HG02885 (cell line): ENCODE measurements around the gene GPR37L1.

ENCODE experiments used
- ATAC-seq: cut with Tn5 transposase; IDR thresholded peaks from one replicate; pipeline ENCODE4 v1.9.1; 2021; ENCODE audit warnings: mild to moderate bottlenecking; ENCODE audit not compliant: unreplicated experiment, poor library complexity

Gene GPR37L1, protein sequence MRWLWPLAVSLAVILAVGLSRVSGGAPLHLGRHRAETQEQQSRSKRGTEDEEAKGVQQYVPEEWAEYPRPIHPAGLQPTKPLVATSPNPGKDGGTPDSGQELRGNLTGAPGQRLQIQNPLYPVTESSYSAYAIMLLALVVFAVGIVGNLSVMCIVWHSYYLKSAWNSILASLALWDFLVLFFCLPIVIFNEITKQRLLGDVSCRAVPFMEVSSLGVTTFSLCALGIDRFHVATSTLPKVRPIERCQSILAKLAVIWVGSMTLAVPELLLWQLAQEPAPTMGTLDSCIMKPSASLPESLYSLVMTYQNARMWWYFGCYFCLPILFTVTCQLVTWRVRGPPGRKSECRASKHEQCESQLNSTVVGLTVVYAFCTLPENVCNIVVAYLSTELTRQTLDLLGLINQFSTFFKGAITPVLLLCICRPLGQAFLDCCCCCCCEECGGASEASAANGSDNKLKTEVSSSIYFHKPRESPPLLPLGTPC

DNA sequence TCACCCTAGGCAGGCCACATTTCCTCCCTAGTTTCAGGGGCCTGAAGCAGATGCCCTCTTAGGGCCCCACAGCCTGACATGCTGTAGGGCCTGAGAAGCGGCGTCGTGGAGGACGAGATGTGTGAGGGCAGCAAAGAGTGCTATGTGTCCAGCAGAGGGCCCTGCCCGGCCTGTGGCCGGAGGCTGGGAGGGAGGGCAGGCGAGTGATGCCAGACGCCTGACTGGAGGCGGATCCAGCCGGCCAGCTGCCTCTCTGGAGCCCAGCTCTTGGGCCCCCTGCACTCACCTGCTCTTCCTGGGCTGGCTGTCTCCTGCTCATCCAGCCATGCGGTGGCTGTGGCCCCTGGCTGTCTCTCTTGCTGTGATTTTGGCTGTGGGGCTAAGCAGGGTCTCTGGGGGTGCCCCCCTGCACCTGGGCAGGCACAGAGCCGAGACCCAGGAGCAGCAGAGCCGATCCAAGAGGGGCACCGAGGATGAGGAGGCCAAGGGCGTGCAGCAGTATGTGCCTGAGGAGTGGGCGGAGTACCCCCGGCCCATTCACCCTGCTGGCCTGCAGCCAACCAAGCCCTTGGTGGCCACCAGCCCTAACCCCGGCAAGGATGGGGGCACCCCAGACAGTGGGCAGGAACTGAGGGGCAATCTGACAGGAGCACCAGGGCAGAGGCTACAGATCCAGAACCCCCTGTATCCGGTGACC lies at the start of gene GPR37L1:
TSS of gene GPR37L1 (plus strand) at position 279 of the 697 bp plus-strand sequence. CDS start at position 326, 47 bp downstream.
- no peak for ATAC-seq

DNA sequence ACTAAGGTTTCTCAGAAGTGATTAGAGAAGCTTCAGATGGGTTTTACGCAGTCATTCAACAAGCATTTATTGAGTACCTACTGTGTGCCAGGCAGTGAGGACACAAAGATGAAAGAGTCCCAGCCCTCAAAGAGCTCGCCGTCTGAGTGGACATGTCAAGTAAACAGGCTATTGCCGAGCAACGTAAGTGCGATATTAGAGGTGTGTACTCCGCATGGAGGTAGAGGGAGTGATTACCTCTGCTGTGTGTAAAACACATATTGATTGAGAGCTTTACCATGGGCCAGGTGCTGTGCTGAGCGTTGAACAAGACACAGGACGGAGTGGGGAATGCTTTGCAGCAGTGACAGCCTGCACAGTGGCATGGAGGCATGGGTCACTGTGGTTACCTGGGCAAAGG lies 49.5 kb upstream of the GPR37L1 start:
- no peak for ATAC-seq

DNA sequence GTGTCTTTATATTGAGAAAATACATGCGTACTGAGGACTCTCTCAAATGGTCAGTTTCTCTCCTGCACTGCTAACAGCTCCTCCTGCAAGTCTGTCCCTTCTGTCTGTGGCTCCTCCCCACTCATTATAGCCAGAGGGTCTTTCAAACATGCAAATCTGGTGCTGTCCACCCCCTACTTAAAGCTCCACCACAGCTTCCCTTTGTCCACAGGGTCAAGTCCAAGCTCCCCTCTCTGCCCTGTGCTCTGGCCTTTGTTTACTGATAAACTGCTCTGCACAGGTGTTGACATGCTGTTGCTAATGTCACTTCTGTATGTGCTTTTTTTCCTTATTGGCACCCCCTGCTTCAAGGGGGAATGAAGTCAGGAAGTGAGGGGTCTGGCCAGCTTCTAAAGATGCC lies 47.7 kb upstream of the GPR37L1 start:
- ATAC-seq = no peak

DNA sequence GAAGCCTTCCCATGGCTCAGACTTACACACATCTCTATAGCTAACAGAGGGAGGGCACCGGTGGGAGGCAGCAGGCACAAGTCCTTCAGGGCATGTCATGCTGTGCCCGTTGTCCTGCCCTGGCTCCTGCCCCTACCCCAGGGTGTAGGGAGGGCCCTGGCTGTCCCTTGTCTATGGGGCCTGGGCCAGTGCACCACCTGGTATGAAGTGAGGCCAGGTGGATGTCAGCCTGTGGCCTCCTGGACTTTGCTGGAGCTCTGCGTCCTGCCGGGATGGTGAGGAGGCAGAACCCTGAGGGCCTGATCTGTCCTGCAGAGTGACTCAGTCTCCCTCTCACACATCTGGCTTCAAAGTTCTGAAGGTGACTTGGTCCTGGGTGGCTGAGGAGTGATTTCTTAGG lies 47.3 kb upstream of the GPR37L1 start:
- ATAC-seq = no peak

DNA sequence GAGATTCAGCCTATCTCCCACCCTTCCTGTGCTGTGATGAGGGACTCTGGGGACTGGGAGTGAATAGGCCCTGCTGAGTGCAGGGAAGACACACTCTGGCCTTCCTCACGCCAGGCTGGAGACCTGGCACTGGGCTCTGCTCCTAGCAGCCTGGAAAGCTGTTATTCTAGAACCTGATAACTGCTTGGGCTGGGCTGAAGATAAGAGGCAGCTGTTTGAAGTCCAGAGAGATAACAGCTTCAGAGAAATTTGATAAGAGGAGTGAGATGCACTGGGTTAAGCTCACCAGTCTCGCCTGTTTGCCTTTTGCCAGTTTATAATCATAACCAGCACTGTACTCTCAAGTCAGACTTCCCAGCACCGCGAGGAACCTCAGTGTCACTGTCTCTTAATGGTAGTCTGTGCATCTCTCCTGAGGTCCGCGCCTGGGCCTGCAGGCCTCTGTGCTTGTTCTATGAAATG lies 46.6 kb upstream of the GPR37L1 start:
- no peak for ATAC-seq

DNA sequence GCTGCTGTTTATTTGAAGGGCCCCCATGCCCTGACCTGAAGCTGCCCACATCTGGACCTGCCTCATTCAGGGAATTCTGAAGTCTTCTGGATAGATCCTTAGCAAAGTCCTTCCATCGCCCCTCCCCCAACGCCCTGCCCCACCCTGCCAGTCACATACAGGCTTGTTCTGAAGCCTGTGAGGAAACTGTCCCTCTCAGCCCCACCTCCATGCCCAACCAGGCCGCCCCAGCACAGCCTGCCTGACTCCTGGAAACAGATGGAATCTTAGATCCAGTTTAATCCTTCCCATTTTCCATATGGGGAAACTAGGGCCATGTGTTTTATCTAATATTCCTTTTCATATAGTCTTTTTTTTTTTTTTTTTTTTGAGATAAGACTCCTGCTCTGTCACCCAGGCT lies 44.5 kb upstream of the GPR37L1 start:
- no peak for ATAC-seq

DNA sequence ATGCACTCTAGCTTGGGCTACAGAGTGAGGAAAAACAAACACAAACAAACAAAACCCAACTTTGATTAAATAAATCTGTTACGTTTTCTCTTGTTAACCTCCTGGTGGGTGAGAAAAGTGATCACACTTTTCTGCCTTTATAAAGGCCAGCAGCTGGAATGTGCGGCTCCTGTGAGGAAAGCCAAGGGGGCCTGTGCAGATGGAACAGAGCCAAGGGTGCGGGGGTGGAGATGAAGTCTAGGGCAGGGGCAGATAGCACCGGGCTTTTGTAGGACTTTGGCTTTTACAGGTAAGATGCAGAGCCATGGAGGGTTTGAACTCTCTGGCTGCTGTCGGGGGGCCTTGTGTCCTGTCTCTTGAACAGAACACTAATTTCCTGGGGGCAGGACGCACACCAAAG lies 40.7 kb upstream of the GPR37L1 start:
- no peak for ATAC-seq

DNA sequence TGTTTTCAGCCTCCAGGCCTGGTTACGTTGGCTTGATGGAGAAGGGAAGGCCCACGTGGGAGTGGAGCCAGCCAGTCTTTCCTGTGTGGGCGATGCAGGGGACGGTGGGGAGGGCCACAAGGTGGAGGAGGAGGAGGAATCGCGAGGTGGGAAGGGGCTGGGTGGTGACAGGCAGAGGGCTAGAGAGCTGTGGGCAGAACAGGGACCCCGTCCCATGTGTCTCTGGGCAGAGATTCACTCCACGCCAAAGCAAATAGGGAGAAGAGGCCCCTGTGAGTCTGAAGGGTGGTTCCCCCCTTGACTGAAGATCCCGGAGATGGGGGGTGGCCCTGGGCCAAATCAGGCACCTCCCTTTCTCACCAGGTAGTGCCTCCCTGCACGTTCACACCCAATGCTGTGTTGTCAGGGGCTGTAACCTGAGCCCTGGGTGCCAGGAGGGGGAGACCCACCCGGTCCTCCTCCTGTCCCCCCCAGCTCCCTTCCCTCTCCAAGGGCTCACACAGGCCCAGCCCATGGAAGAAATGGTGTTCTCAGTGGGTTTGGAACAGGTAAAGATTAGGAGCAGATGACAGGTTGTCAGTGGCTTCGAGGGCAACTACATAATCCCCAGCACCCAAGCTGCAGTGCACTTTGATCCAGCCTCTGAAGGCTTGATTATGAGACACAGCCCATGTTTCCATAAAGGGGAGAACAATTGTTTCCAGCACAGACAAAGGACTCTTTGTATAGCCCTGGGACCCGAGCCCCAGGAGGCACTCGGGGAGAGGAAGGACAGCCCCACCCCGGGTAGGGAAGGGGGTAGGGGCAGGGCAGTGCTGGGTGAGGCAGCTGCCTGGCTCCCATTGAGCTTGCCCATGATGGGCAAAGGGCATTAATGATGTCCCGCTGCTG lies 37.7 kb upstream of the GPR37L1 start:
- no peak for ATAC-seq

DNA sequence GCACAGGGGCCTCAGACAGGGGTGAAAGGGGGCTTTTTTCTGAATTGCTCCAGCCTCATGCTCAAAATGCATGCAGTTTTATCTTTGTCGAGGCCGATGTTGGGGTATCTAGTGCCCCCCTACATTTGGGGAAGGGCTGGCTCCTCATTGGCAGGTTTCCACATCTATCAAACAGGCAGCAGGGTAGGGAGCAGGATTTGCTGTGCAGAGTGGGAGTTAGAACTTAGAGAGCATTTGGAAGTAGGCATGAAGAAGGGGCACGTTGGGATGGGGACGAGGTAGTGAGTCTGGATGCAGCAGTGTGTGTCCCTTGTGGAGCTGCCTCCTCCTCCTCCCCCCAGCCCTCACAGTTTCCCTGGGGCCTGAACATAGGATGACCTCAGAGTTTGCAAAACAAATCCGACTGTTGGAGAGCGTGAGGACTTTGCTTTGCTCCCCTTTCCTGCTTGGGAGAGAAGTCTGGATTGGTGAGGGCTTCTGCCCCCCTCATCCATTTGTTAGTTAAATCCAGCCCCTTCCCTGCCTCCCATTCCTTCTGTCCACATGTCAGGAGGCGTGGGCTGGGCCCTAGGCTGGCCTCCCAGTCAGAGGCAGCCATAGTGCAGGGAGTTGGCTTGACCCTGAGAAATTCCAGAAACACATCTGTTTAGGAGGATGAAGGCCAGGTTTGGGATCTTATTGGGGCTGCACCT lies 36.9 kb upstream of the GPR37L1 start:
- no peak for ATAC-seq

DNA sequence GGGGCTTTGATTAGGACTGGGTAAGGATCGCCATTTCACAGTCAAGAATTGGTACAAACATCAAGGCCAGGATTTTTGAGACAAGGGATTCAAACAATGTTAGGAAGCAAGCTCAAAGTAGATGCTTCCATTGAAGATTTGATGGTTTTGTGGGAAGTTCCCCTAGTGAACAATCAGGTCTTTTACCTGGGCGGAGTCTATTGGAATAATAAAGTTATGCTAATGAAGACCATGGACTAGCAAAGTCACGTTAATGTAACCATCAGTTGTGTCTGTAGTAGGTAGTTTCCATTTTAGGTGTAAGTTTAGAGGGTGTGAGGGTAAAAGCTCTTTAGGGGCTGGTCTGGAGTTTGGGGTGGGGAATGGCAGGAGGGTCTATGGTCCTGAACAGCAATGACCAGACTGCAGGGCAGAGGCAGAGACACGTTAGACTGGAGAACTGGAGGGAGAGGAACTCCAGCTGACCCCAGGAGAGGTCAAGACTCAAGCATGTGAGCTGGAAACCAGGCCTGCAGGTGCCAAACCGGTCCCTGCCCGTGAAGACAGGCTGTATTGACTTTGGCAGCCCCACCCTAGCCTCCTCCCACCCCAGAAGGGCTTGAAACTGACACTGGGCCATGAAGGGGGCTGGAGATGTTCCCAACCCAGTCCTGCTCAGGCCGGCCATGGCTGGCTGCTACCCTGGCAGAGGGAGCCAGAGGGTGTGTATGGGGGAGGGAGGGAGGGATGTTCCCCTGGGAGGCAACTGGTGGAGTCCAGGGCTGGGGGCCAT lies 36.0 kb upstream of the GPR37L1 start:
- no peak for ATAC-seq

DNA sequence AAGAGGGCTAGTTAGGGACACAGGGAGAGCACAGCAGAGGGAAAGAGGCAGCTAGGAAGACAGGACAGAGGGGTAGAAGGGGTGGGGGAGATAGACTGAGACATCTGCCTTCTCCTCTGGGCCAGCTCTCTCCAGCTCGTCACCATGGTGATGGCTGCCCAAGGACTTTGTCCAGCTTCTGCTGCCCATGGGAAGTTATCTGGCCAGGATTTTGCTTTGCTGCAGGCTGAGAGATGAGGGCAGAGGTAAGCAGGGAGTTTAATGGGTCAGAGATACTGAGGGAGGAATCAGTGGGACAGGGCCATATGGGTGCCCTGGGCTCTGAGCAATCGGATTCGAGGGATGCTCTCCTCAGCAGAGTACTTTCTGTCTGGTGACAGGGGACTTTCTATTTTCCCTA lies 34.5 kb upstream of the GPR37L1 start:
- ATAC-seq = no peak

DNA sequence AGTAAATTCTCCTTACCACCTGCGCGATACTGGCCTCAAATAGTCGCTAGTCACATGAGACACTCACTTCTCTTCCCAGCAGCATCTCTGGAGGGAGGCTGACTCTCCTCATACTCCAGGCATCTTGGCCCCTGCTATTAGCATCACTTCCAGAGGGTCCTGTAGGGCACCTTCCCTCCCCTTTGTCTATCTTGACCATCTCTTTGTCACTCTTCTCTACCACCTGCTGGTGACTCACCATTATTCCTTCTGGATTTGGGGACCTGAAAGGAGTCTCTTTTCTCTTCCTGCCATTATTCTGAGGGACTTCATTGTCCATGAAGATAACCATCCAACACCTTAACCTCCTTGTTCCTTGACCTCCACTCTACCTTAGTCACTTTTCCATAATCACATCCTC lies 31.7 kb upstream of the GPR37L1 start:
- no peak for ATAC-seq

DNA sequence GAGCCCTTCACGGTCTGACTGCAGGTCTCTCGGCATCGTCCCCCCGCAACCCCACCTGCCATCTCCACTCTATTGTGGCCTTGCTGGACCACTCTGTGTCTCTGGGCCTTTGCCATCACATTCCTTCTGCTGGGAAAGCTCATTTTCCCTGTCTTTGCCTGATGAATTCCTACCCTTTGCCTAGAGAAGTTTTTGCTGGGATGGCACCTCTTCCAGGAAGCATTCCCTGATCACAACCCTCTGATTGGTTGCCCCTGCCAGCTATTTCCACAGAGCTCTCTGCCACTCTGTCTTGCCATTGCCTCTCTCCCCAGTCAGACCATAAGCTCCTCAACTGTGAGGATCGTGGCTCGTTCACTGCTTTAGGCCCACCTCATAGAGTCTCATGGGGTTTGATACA lies 28.9 kb upstream of the GPR37L1 start:
- no peak for ATAC-seq

DNA sequence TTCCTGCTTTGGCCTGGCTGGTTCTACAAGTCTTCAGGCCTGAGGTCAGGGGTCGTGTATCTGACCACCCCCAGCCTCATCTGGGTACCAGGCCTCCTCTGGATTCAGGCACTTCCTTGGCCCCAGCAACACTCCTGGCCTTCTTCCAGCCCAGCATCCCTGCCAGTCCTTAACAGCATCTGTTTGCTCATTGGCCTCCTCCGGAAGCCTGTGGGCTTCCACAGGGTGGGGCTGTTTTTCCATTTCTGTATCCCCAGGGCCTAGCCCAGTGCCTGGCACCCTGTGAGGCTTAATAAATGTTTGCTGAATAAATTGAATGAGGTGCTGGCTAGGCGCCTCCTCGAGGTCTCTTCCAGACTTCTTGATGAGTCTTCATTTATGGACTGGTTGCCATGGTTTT lies 21.5 kb upstream of the GPR37L1 start:
- ATAC-seq = no peak

DNA sequence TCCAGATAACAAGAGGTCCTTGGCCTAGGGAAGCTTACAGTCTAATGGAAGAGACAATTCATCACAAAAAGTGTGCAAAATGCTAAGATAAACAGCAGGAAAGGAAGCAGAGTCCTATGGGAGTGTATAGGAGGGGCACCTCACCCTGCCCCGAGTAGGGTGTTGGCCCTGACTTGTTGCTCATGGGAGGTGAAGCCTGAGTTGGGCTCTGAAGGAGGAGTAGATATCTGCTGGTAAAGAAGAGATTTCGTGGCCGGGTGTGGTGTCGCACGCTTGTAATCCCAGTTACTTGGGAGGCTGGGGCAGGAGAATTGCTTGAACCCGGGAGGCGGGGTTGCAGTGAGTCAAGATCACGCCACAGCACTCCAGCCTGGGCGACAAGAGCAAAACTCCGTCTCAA lies 18.6 kb upstream of the GPR37L1 start:
- no peak for ATAC-seq

DNA sequence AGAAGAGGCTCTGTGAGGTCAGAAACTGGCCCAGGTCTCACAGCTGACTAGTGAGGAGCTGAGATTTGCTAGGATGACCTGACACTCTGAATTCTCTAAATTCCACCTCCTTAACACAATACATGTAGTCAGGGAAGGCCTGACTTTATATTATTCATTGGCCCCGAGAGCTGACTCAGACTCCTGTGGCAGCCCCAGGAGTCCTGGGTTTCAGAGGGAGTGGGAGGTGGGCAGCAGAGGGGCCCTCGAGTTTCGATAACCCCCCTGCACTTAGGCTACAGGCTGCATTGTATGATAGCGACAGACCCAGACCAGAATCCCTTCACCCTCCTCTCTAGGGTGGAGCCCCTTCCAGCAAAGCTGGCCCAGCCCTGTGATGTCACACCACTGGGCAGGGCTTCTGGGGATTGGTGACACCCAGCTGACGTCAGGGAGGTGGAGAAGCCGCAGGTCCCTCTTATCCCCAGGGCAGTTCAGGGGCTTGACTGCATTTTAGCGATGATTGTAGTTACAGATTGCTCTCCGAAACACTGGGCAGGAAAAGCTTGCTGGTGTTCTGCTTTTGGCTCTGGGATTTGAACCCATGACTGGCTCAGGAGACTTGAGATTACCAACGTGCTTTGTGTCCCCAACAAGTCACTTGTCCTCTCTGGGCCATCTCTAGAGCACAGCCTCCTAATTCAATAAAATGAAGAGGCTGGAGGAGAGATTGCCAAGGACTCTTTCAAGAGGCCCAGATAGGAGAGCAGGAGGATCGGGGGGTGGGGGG lies 17.0 kb upstream of the GPR37L1 start:
- ATAC-seq = no peak

DNA sequence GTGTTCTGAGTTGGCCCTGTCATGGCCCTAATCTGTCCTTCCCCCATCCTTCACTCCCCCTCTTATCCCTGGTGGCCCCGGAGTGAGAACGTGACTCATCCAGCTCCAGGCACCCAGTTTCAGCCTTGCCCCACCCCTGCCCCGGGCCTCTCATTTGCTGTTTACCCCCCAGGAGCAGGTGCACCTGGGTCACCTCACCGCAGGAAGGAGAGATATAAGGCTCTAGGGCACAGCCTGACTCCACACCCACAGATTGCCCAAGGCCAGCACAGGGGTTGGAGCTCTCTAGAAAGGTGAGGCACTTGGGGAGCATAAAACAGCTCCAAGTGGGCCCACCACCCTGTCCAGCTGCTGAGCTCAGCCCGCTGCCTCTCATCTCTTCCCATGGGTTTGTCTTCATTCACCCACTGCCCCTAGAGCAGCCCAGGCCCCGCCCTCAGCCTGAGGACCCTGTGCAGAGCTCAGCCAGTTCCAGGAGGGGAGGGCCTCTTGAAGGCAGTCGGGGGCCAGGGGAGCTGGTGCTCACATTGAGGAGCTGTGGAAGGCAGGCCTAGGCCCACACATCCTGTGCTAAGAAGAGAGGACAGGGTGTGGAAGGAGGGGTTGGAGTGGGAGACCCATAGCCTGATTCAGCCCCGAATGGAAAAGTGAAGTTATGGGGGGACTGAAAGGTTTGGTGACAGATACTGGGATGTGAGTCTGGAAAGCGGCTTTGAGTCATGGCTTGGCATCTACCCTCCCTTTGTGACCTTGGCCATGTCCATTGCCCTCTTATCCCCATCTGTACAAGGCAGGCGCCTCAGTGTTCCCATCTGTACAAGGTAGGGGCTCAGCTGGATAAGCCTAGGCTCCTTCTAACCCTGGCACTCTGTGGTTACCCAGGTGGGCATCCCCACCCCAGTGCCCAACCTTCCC lies 16.1 kb upstream of the GPR37L1 start:
- ATAC-seq = no peak
